Astrocyte of the cerebellum (primary cell): ENCODE data around the gene SLC25A25.
"Not testable (repeated sequence)": the region's sequence is repeated elsewhere in the genome, so short reads cannot be mapped to it uniquely, and the experiment has no call there.

ENCODE experiments used
- DNase-seq: peaks from one replicate; pipeline ENCODE4 v3.0.0-alpha.2; 2011; ENCODE audit warnings: low read depth
- H3K4me3 ChIP-seq: 2 replicates; pipeline ENCODE4 v1.5.1; 2011; ENCODE audit warnings: mild to moderate bottlenecking, low read depth, low read length, moderate library complexity
- CTCF ChIP-seq: IDR thresholded peaks from 2 replicates; pipeline ENCODE4 v1.5.1; 2012; ENCODE audit warnings: low read length, low read depth, moderate library complexity, mild to moderate bottlenecking; ENCODE audit errors: missing control alignments
- in situ Hi-C: cut with HindIII; loops from 2 replicates; pipeline ENCODE4 v1.10.0; 2017; ENCODE audit warnings: low sequenced_read_pairs

Gene SLC25A25

DNA sequence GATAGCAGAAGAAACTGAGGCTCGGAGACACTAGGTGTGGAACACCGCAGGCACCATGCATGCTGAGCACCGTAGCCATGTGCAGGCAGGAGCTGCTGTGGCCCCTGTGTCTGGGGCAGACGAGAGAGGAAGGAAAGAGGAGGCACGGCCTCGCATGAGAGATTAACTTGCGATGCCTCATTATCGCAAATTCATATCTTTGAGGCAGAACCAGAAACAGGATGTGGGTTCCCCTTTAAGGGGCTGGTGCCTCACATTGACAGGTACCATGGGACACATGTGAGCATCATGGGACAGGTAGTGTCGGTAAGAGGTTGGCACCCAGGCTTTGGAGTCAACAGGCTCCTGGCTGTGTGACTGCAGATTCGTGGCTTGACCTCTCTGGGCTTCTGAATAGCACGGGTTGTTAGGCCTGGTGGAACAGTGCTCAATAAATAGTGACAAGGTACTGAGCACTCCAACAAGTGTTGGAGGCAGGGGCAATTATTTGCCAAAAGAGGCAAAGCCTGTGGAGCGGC, 41.7 kb upstream of the SLC25A25 start:
- H3K4me3 ChIP-seq, result no peak overlapping the region
- DNase-seq, result no peak

GRCh38 chr9:128026773-128027541, 41.1 kb upstream of the SLC25A25 start:
- in situ Hi-C loops, result no loop called here
- no peak for DNase-seq
- no peak for TF ChIP-seq CTCF
- H3K4me3 ChIP-seq, result no peak overlapping the region

More for the DNA sequence above, 41.7 kb upstream of the SLC25A25 start:
- TF ChIP-seq CTCF, result no peak
- in situ Hi-C loops, result no loop called here

DNA sequence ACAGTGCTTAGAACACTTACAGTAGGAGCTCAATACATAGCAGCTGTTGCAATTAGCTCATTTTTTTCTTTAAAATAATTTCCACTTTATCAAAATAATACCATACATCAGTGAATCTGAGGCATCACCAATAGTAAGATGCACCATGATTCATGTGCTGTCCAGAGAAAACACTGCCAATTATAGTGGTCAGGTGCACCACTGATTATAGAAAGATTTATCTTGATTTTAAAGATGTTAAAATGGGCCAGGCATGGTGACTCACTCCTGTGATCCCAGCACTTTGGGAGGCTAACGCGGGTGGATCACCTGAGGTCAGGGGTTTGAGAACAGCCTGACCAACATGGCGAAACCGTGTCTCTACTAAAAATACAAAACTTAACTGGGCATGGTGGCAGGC, 40.3 kb upstream of the SLC25A25 start:
- no peak for TF ChIP-seq CTCF
- in situ Hi-C loops, result no loop called here
- no peak overlapping the region for H3K4me3 ChIP-seq
- DNase-seq, result no peak

DNA sequence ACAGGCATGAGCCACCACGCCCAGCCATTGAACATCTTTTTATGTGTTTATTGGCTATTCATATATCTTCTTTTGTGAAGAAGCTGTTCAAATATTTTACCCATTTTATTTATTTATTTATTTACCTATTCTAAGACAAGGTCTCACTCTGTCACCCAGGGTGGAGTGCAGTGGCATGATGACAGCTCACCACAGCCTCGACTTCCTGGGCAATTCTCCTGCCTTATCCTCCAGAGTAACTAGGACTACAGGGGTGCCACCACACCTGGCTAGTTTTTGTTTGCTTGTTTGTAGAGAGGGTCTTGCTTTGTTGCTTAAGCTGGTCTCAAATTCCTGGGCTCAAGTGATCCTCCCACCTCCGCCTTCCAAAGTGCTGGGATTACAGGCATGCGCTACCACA, 34.4 kb upstream of the SLC25A25 start:
- TF ChIP-seq CTCF, result no peak
- no peak overlapping the region for H3K4me3 ChIP-seq
- in situ Hi-C loops, result no loop called here
- no peak for DNase-seq

- peak; percentile 49 for DNase-seq
- no peak overlapping the region for H3K4me3 ChIP-seq
- in situ Hi-C loops, result no loop called here
- peak; percentile 69 for TF ChIP-seq CTCF
Measured at GRCh38 chr9:128034821-128035652, 33.0 kb upstream of the SLC25A25 start.

DNA sequence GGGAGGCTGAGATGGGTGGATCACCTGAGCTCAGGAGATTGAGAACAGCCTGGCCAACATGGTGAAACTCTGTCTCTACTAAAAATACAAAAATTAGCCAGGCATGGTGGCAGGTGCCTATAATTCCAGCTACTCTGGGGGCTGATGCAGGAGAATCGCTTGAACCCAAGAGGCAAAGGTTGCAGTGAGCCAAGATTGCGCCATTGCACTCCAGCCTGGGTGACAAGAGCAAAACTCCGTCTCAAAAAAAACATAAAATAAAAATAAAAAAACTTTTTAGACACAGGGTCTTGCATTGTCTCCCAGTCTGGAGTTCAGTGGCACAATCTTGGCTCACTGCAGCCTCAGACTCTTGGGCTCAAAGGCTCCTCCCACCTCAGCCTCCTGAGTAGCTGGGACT, 31.5 kb upstream of the SLC25A25 start:
- DNase-seq, in situ Hi-C loops: not testable (repeated sequence)

GRCh38 chr9:128040783-128041182, 27.2 kb upstream of the SLC25A25 start:
- DNase-seq, H3K4me3 ChIP-seq: not testable (repeated sequence)
- in situ Hi-C loops, result loop anchor here (10.0 kb wide), 1 partner anchor 56 kb away; the partner anchor contains the start of gene EEIG1

More for the DNA sequence above, 31.5 kb upstream of the SLC25A25 start:
- not testable (repeated sequence) for H3K4me3 ChIP-seq
